Neural cell (in vitro differentiated cells): ENCODE measurements around the gene TNS4. TPM values are rescaled to one million over a fixed set of nuclear protein-coding genes. Genes with fewer than 3 reads are reported as not detected.
"Not testable (repeated sequence)": the region's sequence is repeated elsewhere in the genome, so short reads cannot be mapped to it uniquely, and the experiment has no call there.

Experiments used
- H2AFZ ChIP-seq: fragments of 200-600, 300-800 bp; sonication (generic), shearing (Covaris generic); 2 replicates; pipeline ENCODE4 v1.6.0; 2014; ENCODE audit warnings: low read depth, mild to moderate bottlenecking, antibody characterized with exemption, low read length, moderate library complexity
- H3F3A ChIP-seq: fragments of 200-600 bp; shearing (Covaris generic); 2 replicates; pipeline ENCODE4 v1.6.1; 2016; ENCODE audit warnings: mild to moderate bottlenecking, moderate library complexity, mixed read lengths, antibody characterized with exemption, low read length; ENCODE audit not compliant: insufficient read depth, poor library complexity, severe bottlenecking
- H3K27ac ChIP-seq: fragments of 200-600, 300-800 bp; sonication (generic), shearing (Covaris generic); 2 replicates; pipeline ENCODE4 v1.5.1; 2014; ENCODE audit warnings: mild to moderate bottlenecking, low read length, moderate library complexity
- H3K27me3 ChIP-seq: fragments of 300-800, 200-600 bp; sonication (generic), shearing (Covaris generic); 2 replicates; pipeline ENCODE4 v1.6.0; 2014; ENCODE audit warnings: mild to moderate bottlenecking, low read depth, low read length, moderate library complexity; ENCODE audit not compliant: insufficient read depth
- H3K36me3 ChIP-seq: fragments of 300-800, 200-600 bp; sonication (generic), shearing (Covaris generic); 2 replicates; pipeline ENCODE4 v1.5.1; 2014; ENCODE audit warnings: mild to moderate bottlenecking, antibody characterized with exemption, low read length, moderate library complexity; ENCODE audit not compliant: insufficient read depth
- H3K4me2 ChIP-seq: fragments of 300-800, 200-600 bp; sonication (generic), shearing (Covaris generic); 2 replicates; pipeline ENCODE4 v1.6.0; 2014; ENCODE audit warnings: mild to moderate bottlenecking, low read length
- H3K4me3 ChIP-seq: fragments of 300-800, 200-600 bp; sonication (generic), shearing (Covaris generic); 2 replicates; pipeline ENCODE4 v1.5.1; 2014; ENCODE audit warnings: mild to moderate bottlenecking, low read length, moderate library complexity
- H3K79me2 ChIP-seq: fragments of 200-600 bp; shearing (Covaris generic); replicated peaks from 2 replicates; pipeline ENCODE4 v1.6.0; 2014; ENCODE audit warnings: mild to moderate bottlenecking, low read length, moderate library complexity; ENCODE audit not compliant: insufficient read depth
- H3K9ac ChIP-seq: fragments of 300-800, 200-600 bp; sonication (generic), shearing (Covaris generic); 2 replicates; pipeline ENCODE4 v1.6.1; 2016; ENCODE audit warnings: mild to moderate bottlenecking, low read length, mixed read lengths
- H3K9me2 ChIP-seq: fragments of 200-600 bp; shearing (Covaris generic); 2 replicates; pipeline ENCODE4 v1.6.1; 2016; ENCODE audit warnings: mild to moderate bottlenecking, low read length, mixed read lengths; ENCODE audit not compliant: insufficient read depth
- H3K9me3 ChIP-seq: fragments of 200-600, 300-800 bp; sonication (generic), shearing (Covaris generic); 2 replicates; pipeline ENCODE4 v1.6.1; 2016; ENCODE audit warnings: mild to moderate bottlenecking, mixed run types, low read length, moderate library complexity, mixed read lengths
- H4K20me1 ChIP-seq: fragments of 200-600 bp; shearing (Covaris generic); 2 replicates; pipeline ENCODE4 v1.6.1; 2016; ENCODE audit warnings: mild to moderate bottlenecking, mixed run types; ENCODE audit not compliant: insufficient read depth
- CTCF ChIP-seq: fragments of 450-650 bp; IDR thresholded peaks from 2 replicates; pipeline ENCODE4 v1.5.1; 2014; ENCODE audit warnings: antibody characterized with exemption, mild to moderate bottlenecking, moderate library complexity; ENCODE audit not compliant: poor library complexity, severe bottlenecking
- EP300 ChIP-seq: fragments of 450-650 bp; conservative IDR thresholded peaks from 2 replicates; pipeline ENCODE4 v1.6.1; 2014; ENCODE audit warnings: antibody characterized with exemption, mild to moderate bottlenecking, moderate library complexity; ENCODE audit not compliant: poor library complexity, severe bottlenecking
- EZH2 ChIP-seq: fragments of 200-600, 300-800 bp; shearing (Covaris generic), sonication (generic); IDR thresholded peaks from 2 replicates; pipeline ENCODE4 v1.6.1; 2014; ENCODE audit warnings: antibody characterized with exemption, low read length, borderline replicate concordance, mild to moderate bottlenecking; ENCODE audit not compliant: insufficient read depth, poor library complexity, severe bottlenecking
- MXI1 ChIP-seq: fragments of 450-650 bp; conservative IDR thresholded peaks from 2 replicates; pipeline ENCODE4 v1.6.1; 2014; ENCODE audit warnings: antibody characterized with exemption, mild to moderate bottlenecking; ENCODE audit not compliant: poor library complexity, severe bottlenecking
- POLR2AphosphoS5 ChIP-seq: IDR thresholded peaks from 2 replicates; pipeline ENCODE4 v1.6.1; 2012
- SMC3 ChIP-seq: fragments of 450-650 bp; conservative IDR thresholded peaks from 2 replicates; pipeline ENCODE4 v1.6.1; 2014; ENCODE audit warnings: antibody characterized with exemption, mild to moderate bottlenecking, moderate library complexity; ENCODE audit not compliant: poor library complexity
- polyA plus RNA-seq: library from polyadenylated mRNA; depleted of rRNA; stranded (reverse); fragments of >200 nt; gene quantifications from 2 replicates; pipeline ENCODE4 v1.2.3, GENCODE V29; 2014
- TF ChIP-seq, protein P1 (sequence below): IDR thresholded peaks from 2 replicates; pipeline ENCODE4 v1.6.1; 2012; ENCODE audit warnings: borderline replicate concordance

The TNS4 gene
- polyA plus RNA-seq, 1 donor from 2014 or later: not detected

DNA sequence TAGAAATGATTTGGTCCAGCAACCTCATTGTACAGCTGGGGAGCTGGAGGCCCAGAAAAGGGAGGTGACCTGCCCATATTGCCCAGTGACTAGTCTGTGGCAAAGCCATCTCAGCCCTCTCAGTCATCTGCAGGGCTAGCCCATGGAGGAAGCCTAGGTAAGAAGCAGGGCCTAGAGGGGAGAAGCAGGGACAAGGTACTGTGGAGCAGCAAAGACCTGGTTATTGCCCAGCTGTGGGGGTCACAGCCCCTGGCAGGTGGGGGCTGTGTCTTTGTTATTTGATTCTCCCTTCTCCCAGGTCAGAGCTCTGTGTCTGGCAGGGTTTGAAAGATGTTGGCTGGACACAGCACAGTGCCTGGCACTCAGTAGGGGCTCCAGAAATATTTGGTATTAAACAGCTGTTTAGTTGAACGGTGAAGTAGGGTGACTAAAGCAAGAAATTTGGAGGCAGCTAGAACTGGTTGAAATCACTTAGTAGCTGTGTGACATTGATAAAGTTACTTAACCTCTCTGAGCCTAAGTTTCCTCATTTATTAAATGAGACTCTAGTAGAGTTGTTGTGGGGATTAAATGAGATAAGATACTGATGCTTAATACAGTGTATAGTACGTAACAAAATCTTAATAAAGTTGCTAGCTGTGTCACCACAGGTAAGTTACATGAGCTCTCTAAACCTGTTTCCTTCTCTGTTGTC is 46.5 kb upstream of the TNS4 start:
- Histone ChIP-seq H4K20me1 (no peaks in the 10 kb centered on the region), H3K27me3 (no peaks in the 10 kb centered on the region), H3F3A (no peaks in the 10 kb centered on the region), H3K9me2 (no peaks in the 10 kb centered on the region), H3K36me3 (no peaks in the 10 kb centered on the region), H2AFZ (no peak overlapping the region), H3K27ac (no peak overlapping the region), H3K4me3 (no peak overlapping the region), H3K9me3 (no peaks in the 10 kb centered on the region), H3K79me2 (no peaks in the 10 kb centered on the region), H3K4me2 (no peak overlapping the region), H3K9ac (no peak overlapping the region)
- no peak for TF ChIP-seq SMC3
- TF ChIP-seq EZH2: no peak
- no peak for TF ChIP-seq CTCF
- TF ChIP-seq, protein P1, sequence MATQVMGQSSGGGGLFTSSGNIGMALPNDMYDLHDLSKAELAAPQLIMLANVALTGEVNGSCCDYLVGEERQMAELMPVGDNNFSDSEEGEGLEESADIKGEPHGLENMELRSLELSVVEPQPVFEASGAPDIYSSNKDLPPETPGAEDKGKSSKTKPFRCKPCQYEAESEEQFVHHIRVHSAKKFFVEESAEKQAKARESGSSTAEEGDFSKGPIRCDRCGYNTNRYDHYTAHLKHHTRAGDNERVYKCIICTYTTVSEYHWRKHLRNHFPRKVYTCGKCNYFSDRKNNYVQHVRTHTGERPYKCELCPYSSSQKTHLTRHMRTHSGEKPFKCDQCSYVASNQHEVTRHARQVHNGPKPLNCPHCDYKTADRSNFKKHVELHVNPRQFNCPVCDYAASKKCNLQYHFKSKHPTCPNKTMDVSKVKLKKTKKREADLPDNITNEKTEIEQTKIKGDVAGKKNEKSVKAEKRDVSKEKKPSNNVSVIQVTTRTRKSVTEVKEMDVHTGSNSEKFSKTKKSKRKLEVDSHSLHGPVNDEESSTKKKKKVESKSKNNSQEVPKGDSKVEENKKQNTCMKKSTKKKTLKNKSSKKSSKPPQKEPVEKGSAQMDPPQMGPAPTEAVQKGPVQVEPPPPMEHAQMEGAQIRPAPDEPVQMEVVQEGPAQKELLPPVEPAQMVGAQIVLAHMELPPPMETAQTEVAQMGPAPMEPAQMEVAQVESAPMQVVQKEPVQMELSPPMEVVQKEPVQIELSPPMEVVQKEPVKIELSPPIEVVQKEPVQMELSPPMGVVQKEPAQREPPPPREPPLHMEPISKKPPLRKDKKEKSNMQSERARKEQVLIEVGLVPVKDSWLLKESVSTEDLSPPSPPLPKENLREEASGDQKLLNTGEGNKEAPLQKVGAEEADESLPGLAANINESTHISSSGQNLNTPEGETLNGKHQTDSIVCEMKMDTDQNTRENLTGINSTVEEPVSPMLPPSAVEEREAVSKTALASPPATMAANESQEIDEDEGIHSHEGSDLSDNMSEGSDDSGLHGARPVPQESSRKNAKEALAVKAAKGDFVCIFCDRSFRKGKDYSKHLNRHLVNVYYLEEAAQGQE: no peak
- TF ChIP-seq POLR2AphosphoS5: no peak
- no peak for TF ChIP-seq MXI1

DNA sequence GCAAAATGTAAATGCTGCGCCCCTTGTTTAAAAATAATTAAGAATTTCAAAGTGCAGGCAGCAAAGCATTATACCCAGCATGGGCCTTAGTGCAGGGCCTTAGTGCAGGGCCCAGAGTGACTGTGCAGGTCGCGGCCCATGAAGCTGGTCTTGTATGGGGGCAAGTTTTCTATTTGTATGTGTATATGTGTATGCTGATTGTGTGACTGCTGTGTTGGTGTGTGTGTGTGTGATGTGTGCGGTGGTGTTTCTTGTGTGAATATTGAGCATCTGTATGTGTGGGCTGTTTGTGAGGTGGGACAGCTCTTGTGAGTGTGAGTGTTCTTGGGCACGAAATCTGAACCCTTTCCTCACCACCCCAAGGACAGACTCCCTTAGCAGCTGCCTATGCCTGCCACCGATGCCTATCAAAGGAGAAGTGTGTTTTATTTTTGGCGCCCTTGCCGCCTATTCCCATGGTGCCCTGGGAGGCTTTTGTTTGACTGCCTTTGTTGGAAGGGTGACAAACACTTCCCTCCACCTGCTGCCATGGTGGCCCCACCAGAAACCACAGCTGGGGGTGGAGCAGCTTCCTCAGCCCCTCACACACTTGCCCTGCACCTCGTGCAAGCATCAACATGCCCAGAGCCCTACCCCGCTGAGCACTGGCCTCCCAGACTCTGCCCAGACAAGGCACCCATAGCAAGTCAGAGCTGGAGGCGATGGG is 45.8 kb upstream of the TNS4 start:
- no peaks in the 10 kb centered on the region for H3K27me3 ChIP-seq
- no peaks in the 10 kb centered on the region for H3K36me3 ChIP-seq
- no peak for TF ChIP-seq SMC3
- TF ChIP-seq EP300: no peak
- no peak for TF ChIP-seq EZH2
- no peak for TF ChIP-seq CTCF
- no peak for TF ChIP-seq MXI1
- TF ChIP-seq, protein P1: no peak
- TF ChIP-seq POLR2AphosphoS5: no peak
- no peak overlapping the region for H3K4me3 ChIP-seq
- no peak overlapping the region for H3K9ac ChIP-seq
- no peaks in the 10 kb centered on the region for H4K20me1 ChIP-seq
- no peaks in the 10 kb centered on the region for H3K9me2 ChIP-seq
- H3K4me2 ChIP-seq: no peak overlapping the region
- no peaks in the 10 kb centered on the region for H3F3A ChIP-seq
- H2AFZ ChIP-seq: no peak overlapping the region
- H3K79me2 ChIP-seq: no peaks in the 10 kb centered on the region
- no peak overlapping the region for H3K27ac ChIP-seq
- no peaks in the 10 kb centered on the region for H3K9me3 ChIP-seq

DNA sequence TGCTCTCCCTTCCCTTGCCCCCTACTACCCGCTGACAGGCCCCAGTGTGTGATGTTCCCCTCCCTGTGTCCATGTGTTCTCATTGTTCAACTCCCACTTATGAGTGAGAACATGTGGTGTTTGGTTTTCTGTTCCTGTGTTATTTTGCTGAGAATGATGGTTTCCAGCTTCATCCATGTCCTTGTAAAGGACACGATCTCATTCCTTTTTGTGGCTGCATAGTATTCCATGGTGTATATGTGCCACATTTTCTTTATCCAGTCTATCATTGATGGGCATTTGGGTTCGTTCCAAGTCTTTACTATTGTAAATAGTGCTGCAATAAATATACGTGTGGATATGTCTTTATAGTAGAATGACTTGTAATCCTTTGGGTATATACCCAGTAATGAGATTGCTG is 45.1 kb upstream of the TNS4 start:
- not testable (repeated sequence) for H3K27me3 ChIP-seq, H3F3A ChIP-seq, H3K9me3 ChIP-seq, H3K4me3 ChIP-seq, H3K9ac ChIP-seq, H4K20me1 ChIP-seq, H2AFZ ChIP-seq, H3K79me2 ChIP-seq, H3K36me3 ChIP-seq, H3K4me2 ChIP-seq, H3K9me2 ChIP-seq, H3K27ac ChIP-seq
